ENCODE data around the gene MYO7B.

- TF ChIP-seq, protein P1, sequence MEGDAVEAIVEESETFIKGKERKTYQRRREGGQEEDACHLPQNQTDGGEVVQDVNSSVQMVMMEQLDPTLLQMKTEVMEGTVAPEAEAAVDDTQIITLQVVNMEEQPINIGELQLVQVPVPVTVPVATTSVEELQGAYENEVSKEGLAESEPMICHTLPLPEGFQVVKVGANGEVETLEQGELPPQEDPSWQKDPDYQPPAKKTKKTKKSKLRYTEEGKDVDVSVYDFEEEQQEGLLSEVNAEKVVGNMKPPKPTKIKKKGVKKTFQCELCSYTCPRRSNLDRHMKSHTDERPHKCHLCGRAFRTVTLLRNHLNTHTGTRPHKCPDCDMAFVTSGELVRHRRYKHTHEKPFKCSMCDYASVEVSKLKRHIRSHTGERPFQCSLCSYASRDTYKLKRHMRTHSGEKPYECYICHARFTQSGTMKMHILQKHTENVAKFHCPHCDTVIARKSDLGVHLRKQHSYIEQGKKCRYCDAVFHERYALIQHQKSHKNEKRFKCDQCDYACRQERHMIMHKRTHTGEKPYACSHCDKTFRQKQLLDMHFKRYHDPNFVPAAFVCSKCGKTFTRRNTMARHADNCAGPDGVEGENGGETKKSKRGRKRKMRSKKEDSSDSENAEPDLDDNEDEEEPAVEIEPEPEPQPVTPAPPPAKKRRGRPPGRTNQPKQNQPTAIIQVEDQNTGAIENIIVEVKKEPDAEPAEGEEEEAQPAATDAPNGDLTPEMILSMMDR (IDR thresholded peaks at IDR 0.05), result no peak
- TF ChIP-seq EZH2 (IDR thresholded peaks at IDR 0.05; ENCODE audit: borderline replicate concordance, insufficient read depth, low read depth, low read length, poor library complexity, severe bottlenecking), result no peak
These were observed 129.4 kb downstream of the MYO7B start for GRCh38 chr2:127664895-127665225.

Data from B cell (primary cell).